Endodermal cell (in vitro differentiated cells): ENCODE measurements around the gene ADARB1. TPM values are rescaled to one million over a fixed set of nuclear protein-coding genes. Genes with fewer than 3 reads are reported as not detected.

ENCODE experiments used
- DNase-seq: peaks from one replicate; pipeline ENCODE4 v3.0.0-alpha.2; 2017
- H3K27ac ChIP-seq: 2 replicates; pipeline ENCODE4 v1.5.1; 2013; ENCODE audit warnings: mild to moderate bottlenecking, low read depth, low read length, moderate library complexity
- H3K27me3 ChIP-seq: 2 replicates; pipeline ENCODE4 v1.6.1; 2013; ENCODE audit warnings: mild to moderate bottlenecking, low read length, moderate library complexity; ENCODE audit not compliant: insufficient read depth, control insufficient read depth, poor library complexity, severe bottlenecking
- H3K36me3 ChIP-seq: 2 replicates; pipeline ENCODE4 v1.7.0; 2013; ENCODE audit warnings: mild to moderate bottlenecking, low read length, moderate library complexity; ENCODE audit not compliant: control insufficient read depth, insufficient read depth
- H3K4me1 ChIP-seq: one replicate; pipeline ENCODE4 v1.7.0; 2013; ENCODE audit warnings: low read length; ENCODE audit not compliant: control insufficient read depth, insufficient read depth
- H3K4me3 ChIP-seq: 2 replicates; pipeline ENCODE4 v1.5.1; 2013; ENCODE audit warnings: mild to moderate bottlenecking, low read length, moderate library complexity
- H3K9ac ChIP-seq: 2 replicates; pipeline ENCODE4 v1.6.1; 2013; ENCODE audit warnings: mild to moderate bottlenecking, low read length, moderate library complexity; ENCODE audit not compliant: poor library complexity, severe bottlenecking; ENCODE audit errors: extremely low read depth
- H3K9me3 ChIP-seq: 2 replicates; pipeline ENCODE4 v1.6.1; 2013; ENCODE audit warnings: mild to moderate bottlenecking, low read length, moderate library complexity; ENCODE audit not compliant: control insufficient read depth
- H3K27ac Mint-ChIP-seq: 2 replicates; pipeline ENCODE4 v1.8.0; 2020; ENCODE audit warnings: mixed read lengths
- H3K27me3 Mint-ChIP-seq: 2 replicates; pipeline ENCODE4 v1.8.0; 2021; ENCODE audit warnings: mild to moderate bottlenecking, mixed read lengths; ENCODE audit not compliant: insufficient read depth
- H3K36me3 Mint-ChIP-seq: 2 replicates; pipeline ENCODE4 v1.8.0; 2020; ENCODE audit warnings: low read depth, mixed read lengths
- H3K4me1 Mint-ChIP-seq: 2 replicates; pipeline ENCODE4 v1.8.0; 2020; ENCODE audit warnings: mixed read lengths
- H3K4me3 Mint-ChIP-seq: 2 replicates; pipeline ENCODE4 v1.8.0; 2020; ENCODE audit warnings: mild to moderate bottlenecking, moderate library complexity, mixed read lengths
- H3K9me3 Mint-ChIP-seq: 2 replicates; pipeline ENCODE4 v1.8.0; 2020; ENCODE audit warnings: mild to moderate bottlenecking, mixed read lengths
- CTCF ChIP-seq: fragments of 200-600 bp; sonication (generic); conservative IDR thresholded peaks from 2 replicates; pipeline ENCODE4 v1.5.0; 2021; ENCODE audit warnings: antibody characterized with exemption, mild to moderate bottlenecking
- WGBS, 2 experiments: methylation state at CpG; one replicate each; pipeline versions ENCODE4 v1.1.5 to v1.1.7; 2013; ENCODE audit warnings: missing lambda C conversion rate in 2 of 2, mixed read lengths in 1 of 2; ENCODE audit not compliant: insufficient coverage in 1 of 2, insufficient read length in 1 of 2; 5-methylcytosine and 5-hydroxymethylcytosine counted together
- total RNA-seq, 2 donors: library from RNA; stranded (reverse); fragmentation: NEBNext Ultra II Directional in 1 of 2; extraction: Animal tissue kit (Norgen Biotek cat#: 25700) in 1 of 2; gene quantifications; 2 replicates in 1 of 2; 3 replicates in 1 of 2; pipeline ENCODE4 v1.2.1, GENCODE V29; 2021

ADARB1 gene
- total RNA-seq, 2 donors from 2014 or later = 11.5 to 20.1 TPM

GRCh38 chr21:45157932-45158331 is 83.6 kb downstream of the ADARB1 start:
- Histone ChIP-seq H3K9ac (no peak overlapping the region), H3K4me3 (no peak overlapping the region), H3K36me3 (no peaks in the 10 kb centered on the region), H3K27me3 (no peaks in the 10 kb centered on the region), H3K27ac (no peak overlapping the region), H3K9me3 (no peaks in the 10 kb centered on the region), H3K4me1 (no peaks in the 10 kb centered on the region)
- peak; percentile 25 for DNase-seq
- no peak overlapping the region for H3K4me3 Mint-ChIP-seq
- no peak overlapping the region for H3K27ac Mint-ChIP-seq
- H3K36me3 Mint-ChIP-seq = no peaks in the 10 kb centered on the region
- no peak for TF ChIP-seq CTCF
- no peaks in the 10 kb centered on the region for H3K27me3 Mint-ChIP-seq
- H3K4me1 Mint-ChIP-seq = peaks cover 6% of the 10 kb centered on the region
- H3K9me3 Mint-ChIP-seq = no peaks in the 10 kb centered on the region
- WGBS, 2 experiments = 83 to 85% methylated on average over 8 of the region's 8 CpGs

- Mint-ChIP-seq H3K4me3 (no peak overlapping the region), H3K36me3 (no peaks in the 10 kb centered on the region), H3K9me3 (no peaks in the 10 kb centered on the region), H3K4me1 (peaks cover 6% of the 10 kb centered on the region), H3K27me3 (no peaks in the 10 kb centered on the region), H3K27ac (no peak overlapping the region)
- H3K9ac ChIP-seq = no peak overlapping the region
- H3K36me3 ChIP-seq = no peaks in the 10 kb centered on the region
- H3K4me3 ChIP-seq = no peak overlapping the region
- H3K9me3 ChIP-seq = no peaks in the 10 kb centered on the region
- 89 to 92% methylated on average over 14 to 15 of the region's 16 CpGs for WGBS, 2 experiments
- no peaks in the 10 kb centered on the region for H3K4me1 ChIP-seq
- TF ChIP-seq CTCF = no peak
- H3K27ac ChIP-seq = no peak overlapping the region
- DNase-seq = peak; percentile 7
- H3K27me3 ChIP-seq = no peaks in the 10 kb centered on the region
Measured at GRCh38 chr21:45158491-45159423, 84.4 kb downstream of the ADARB1 start.

GRCh38 chr21:45160198-45160597 is 85.8 kb downstream of the ADARB1 start:
- Histone ChIP-seq H3K9me3 (no peaks in the 10 kb centered on the region), H3K4me3 (no peak overlapping the region), H3K9ac (no peak overlapping the region), H3K27ac (no peak overlapping the region), H3K36me3 (no peaks in the 10 kb centered on the region), H3K27me3 (no peaks in the 10 kb centered on the region), H3K4me1 (no peaks in the 10 kb centered on the region)
- H3K27ac Mint-ChIP-seq = no peak overlapping the region
- DNase-seq = peak; percentile 19
- H3K4me1 Mint-ChIP-seq = peaks cover 6% of the 10 kb centered on the region
- H3K36me3 Mint-ChIP-seq = no peaks in the 10 kb centered on the region
- no peaks in the 10 kb centered on the region for H3K9me3 Mint-ChIP-seq
- TF ChIP-seq CTCF = no peak
- WGBS, 2 experiments = 82 to 91% methylated on average over 5 to 7 of the region's 7 CpGs
- H3K27me3 Mint-ChIP-seq = no peaks in the 10 kb centered on the region
- H3K4me3 Mint-ChIP-seq = no peak overlapping the region
